K562 (cell line): Measurements from ENCODE around the gene TMEM89. TPM values are rescaled to one million over a fixed set of nuclear protein-coding genes. Genes with fewer than 3 reads are reported as not detected.
A peak's percentile ranks its signal among the peaks of the same experiment; 100 is the strongest.

Source experiments
- ATF7 ChIP-seq: fragments of 450-650 bp; IDR thresholded peaks from 2 replicates; pipeline ENCODE4 v1.7.1; 2014; ENCODE audit warnings: mild to moderate bottlenecking, moderate library complexity
- CHD1 ChIP-seq: fragments of 200-600 bp; sonication (generic); IDR thresholded peaks from one replicate; pipeline ENCODE4 v1.6.1; 2012; ENCODE audit warnings: mild to moderate bottlenecking, moderate library complexity, low read length, inconsistent platforms
- FOXK2 ChIP-seq, 2 experiments: fragments of 450-650 bp; IDR thresholded peaks in 1 of 2; conservative IDR thresholded peaks in 1 of 2; 2 replicates each; pipeline ENCODE4 v1.6.1; 2016; ENCODE audit warnings: low read depth in 2 of 2, mild to moderate bottlenecking in 1 of 2
- GATAD2B ChIP-seq: fragments of 450-650 bp; IDR thresholded peaks from 2 replicates; pipeline ENCODE4 v1.6.1; 2017; ENCODE audit warnings: mild to moderate bottlenecking, borderline replicate concordance
- HNRNPLL ChIP-seq: fragments of 200-400 bp; formaldehyde crosslinking; IDR thresholded peaks from 2 replicates; pipeline ENCODE4 v1.6.1; 2017; ENCODE audit warnings: low read length, low read depth, mild to moderate bottlenecking; ENCODE audit not compliant: poor library complexity, severe bottlenecking
- KAT2B ChIP-seq: IDR thresholded peaks from one replicate; pipeline ENCODE4 v1.6.1; 2012; ENCODE audit warnings: low read depth, mild to moderate bottlenecking, control low read depth, inconsistent platforms, low read length, moderate library complexity
- MLLT1 ChIP-seq, 2 experiments: fragments of 450-650 bp; IDR thresholded peaks; 2 replicates each; pipeline ENCODE4 v1.6.1; 2016
- MTA3 ChIP-seq: fragments of 450-650 bp; formaldehyde crosslinking; IDR thresholded peaks from 2 replicates; pipeline ENCODE4 v1.6.1; 2017; ENCODE audit warnings: mild to moderate bottlenecking, borderline replicate concordance
- NR2C1 ChIP-seq, 2 experiments: fragments of 450-650 bp; IDR thresholded peaks; 2 replicates each; pipeline ENCODE4 v1.6.1; 2017; ENCODE audit warnings: mild to moderate bottlenecking in 2 of 2, antibody characterized with exemption in 1 of 2, inconsistent platforms in 1 of 2, missing compliant biosample characterization in 1 of 2, missing genetic modification characterization in 1 of 2
- PHF20 ChIP-seq: fragments of 450-650 bp; IDR thresholded peaks from 2 replicates; pipeline ENCODE4 v1.6.1; 2018; ENCODE audit not compliant: partially characterized antibody
- RBBP5 ChIP-seq: fragments of 200-600 bp; sonication (generic); IDR thresholded peaks from 2 replicates; pipeline ENCODE4 v1.6.1; 2012; ENCODE audit warnings: borderline replicate concordance, mild to moderate bottlenecking, low read length, control low read depth, inconsistent platforms; ENCODE audit not compliant: insufficient read depth, poor library complexity, severe bottlenecking
- SP1 ChIP-seq: sonication (generic); formaldehyde crosslinking; IDR thresholded peaks from 2 replicates; pipeline ENCODE4 v1.8.1; 2022; ENCODE audit warnings: mild to moderate bottlenecking, missing genetic modification reagents
- ZBTB2 ChIP-seq: fragments of 450-650 bp; IDR thresholded peaks from 2 replicates; pipeline ENCODE4 v1.6.1; 2016; ENCODE audit warnings: antibody characterized with exemption
- ZKSCAN1 ChIP-seq: fragments of 150-350 bp; IDR thresholded peaks from 2 replicates; pipeline ENCODE4 v1.6.1; 2016; ENCODE audit warnings: low read depth, low read length
- polyA plus RNA-seq, 8 experiments: library from polyadenylated mRNA; depleted of rRNA in 4 of 8; stranded (reverse) in 5 of 8; unstranded in 3 of 8; fragments of >200 nt; fragmentation: Nextera tagmentation in 2 of 8; fragmentation: Illumina TruSeq in 1 of 8; extraction: Ambion mirVana in 2 of 8; extraction: Trizol in 1 of 8; gene quantifications; 2 replicates each; pipeline versions ENCODE4 v1.2.1 to v1.2.3, GENCODE V29; 2011 to 2014; ENCODE audit warnings: inconsistent platforms in 1 of 8, missing spikeins in 1 of 8
- total RNA-seq, 7 experiments: library from RNA; depleted of rRNA in 6 of 7; stranded (reverse); fragments of >200 nt in 6 of 7; fragmentation: Illumina TruSeq in 2 of 7; extraction: Trizol in 2 of 7; gene quantifications; 2 replicates each; pipeline versions ENCODE4 v1.2.1 to v1.2.3, GENCODE V29; 2011 to 2021; ENCODE audit warnings: low replicate concordance in 1 of 7
- TF ChIP-seq, protein P1 (sequence below): sonication (generic); formaldehyde crosslinking; IDR thresholded peaks from 2 replicates; pipeline ENCODE4 v1.8.1; 2023; ENCODE audit warnings: mild to moderate bottlenecking, missing genetic modification reagents
- TF ChIP-seq, protein P2 (sequence below): fragments of 450-650 bp; IDR thresholded peaks from 2 replicates; pipeline ENCODE4 v1.6.1; 2016; ENCODE audit warnings: borderline replicate concordance
- TF ChIP-seq, protein P3 (sequence below): fragments of 450-650 bp; formaldehyde crosslinking; IDR thresholded peaks from 2 replicates; pipeline ENCODE4 v1.4.0; 2022; ENCODE audit warnings: missing genetic modification characterization

TMEM89 gene
- total and polyA plus RNA-seq, 9 of the 15 experiments (the other 6 are each of a cell fraction or from before 2014, with no cell fraction given), result not detected

GRCh38 chr3:48609088-48610005 lies 12.2 kb downstream of the TMEM89 start, which contains the start of gene UQCRC1 (continued):
- peak; percentile 91 for TF ChIP-seq ZBTB2
- TF ChIP-seq FOXK2 (conservative IDR thresholded peaks at IDR 0.05 in 1 of 2, IDR thresholded peaks at IDR 0.05 in 1 of 2; ENCODE audit: low read depth in 2 of 2), result peak; percentile 26 to 39; a peak in 2 of 4 replicates
- TF ChIP-seq ATF7, result peak; percentile 55; the same call in 1 of the 2 replicates
- peak; percentile 75; the same call in 1 of the 2 replicates for TF ChIP-seq SP1 (CRISPR knock-in tag)
- TF ChIP-seq MLLT1 (IDR thresholded peaks at IDR 0.05), result no peak
- TF ChIP-seq NR2C1 (IDR thresholded peaks at IDR 0.05), result peak; percentile 67
- TF ChIP-seq NR2C1 (tag; IDR thresholded peaks at IDR 0.05), result peak; percentile 73
- TF ChIP-seq HNRNPLL, result peak; percentile 63
- TF ChIP-seq, protein P1, sequence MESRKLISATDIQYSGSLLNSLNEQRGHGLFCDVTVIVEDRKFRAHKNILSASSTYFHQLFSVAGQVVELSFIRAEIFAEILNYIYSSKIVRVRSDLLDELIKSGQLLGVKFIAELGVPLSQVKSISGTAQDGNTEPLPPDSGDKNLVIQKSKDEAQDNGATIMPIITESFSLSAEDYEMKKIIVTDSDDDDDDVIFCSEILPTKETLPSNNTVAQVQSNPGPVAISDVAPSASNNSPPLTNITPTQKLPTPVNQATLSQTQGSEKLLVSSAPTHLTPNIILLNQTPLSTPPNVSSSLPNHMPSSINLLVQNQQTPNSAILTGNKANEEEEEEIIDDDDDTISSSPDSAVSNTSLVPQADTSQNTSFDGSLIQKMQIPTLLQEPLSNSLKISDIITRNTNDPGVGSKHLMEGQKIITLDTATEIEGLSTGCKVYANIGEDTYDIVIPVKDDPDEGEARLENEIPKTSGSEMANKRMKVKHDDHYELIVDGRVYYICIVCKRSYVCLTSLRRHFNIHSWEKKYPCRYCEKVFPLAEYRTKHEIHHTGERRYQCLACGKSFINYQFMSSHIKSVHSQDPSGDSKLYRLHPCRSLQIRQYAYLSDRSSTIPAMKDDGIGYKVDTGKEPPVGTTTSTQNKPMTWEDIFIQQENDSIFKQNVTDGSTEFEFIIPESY (CRISPR knock-in tag), result peak; percentile 69
- TF ChIP-seq GATAD2B, result no peak
- TF ChIP-seq, protein P2, sequence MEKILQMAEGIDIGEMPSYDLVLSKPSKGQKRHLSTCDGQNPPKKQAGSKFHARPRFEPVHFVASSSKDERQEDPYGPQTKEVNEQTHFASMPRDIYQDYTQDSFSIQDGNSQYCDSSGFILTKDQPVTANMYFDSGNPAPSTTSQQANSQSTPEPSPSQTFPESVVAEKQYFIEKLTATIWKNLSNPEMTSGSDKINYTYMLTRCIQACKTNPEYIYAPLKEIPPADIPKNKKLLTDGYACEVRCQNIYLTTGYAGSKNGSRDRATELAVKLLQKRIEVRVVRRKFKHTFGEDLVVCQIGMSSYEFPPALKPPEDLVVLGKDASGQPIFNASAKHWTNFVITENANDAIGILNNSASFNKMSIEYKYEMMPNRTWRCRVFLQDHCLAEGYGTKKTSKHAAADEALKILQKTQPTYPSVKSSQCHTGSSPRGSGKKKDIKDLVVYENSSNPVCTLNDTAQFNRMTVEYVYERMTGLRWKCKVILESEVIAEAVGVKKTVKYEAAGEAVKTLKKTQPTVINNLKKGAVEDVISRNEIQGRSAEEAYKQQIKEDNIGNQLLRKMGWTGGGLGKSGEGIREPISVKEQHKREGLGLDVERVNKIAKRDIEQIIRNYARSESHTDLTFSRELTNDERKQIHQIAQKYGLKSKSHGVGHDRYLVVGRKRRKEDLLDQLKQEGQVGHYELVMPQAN, result peak; percentile 65; the same call in 1 of the 2 replicates
- peak; percentile 53 for TF ChIP-seq KAT2B
- TF ChIP-seq, protein P3, sequence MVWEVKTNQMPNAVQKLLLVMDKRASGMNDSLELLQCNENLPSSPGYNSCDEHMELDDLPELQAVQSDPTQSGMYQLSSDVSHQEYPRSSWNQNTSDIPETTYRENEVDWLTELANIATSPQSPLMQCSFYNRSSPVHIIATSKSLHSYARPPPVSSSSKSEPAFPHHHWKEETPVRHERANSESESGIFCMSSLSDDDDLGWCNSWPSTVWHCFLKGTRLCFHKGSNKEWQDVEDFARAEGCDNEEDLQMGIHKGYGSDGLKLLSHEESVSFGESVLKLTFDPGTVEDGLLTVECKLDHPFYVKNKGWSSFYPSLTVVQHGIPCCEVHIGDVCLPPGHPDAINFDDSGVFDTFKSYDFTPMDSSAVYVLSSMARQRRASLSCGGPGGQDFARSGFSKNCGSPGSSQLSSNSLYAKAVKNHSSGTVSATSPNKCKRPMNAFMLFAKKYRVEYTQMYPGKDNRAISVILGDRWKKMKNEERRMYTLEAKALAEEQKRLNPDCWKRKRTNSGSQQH (CRISPR knock-in tag), result 0 out of 2 replicates have a peak, but pooled peaks have one; percentile 44
- TF ChIP-seq MTA3, result peak; percentile 57; the same call in 1 of the 2 replicates
- TF ChIP-seq ZKSCAN1, result peak; percentile 55; the same call in 1 of the 2 replicates
- peak; percentile 82 for TF ChIP-seq PHF20
- peak; percentile 97 for TF ChIP-seq RBBP5
- TF ChIP-seq CHD1, result peak; percentile 74
